WTC11 (cell line): ENCODE data around the gene RAB3GAP1. TPM values are rescaled to one million over a fixed set of nuclear protein-coding genes. Genes with fewer than 3 reads are reported as not detected.

Source experiments
- ATAC-seq: fragments of 200-7000 bp; cut with Tn5 transposase; 2 replicates; pipeline ENCODE4 v1.10.0; 2021; ENCODE audit warnings: mild to moderate bottlenecking, moderate library complexity
- CTCF ChIA-PET: fragments of 300-600 bp; sonication (Branson Sonifier 250); formaldehyde crosslinking; loops from one replicate; lab custom pipeline; 2021; ENCODE audit warnings: antibody characterized with exemption; lab: Charles Lee
- POLR2A ChIA-PET: fragments of 350-600 bp; sonication (Branson Sonifier 250); formaldehyde crosslinking; loops from one replicate; lab custom pipeline; 2021; ENCODE audit warnings: antibody characterized with exemption; lab: Charles Lee
- DNase-seq: peaks from one replicate; pipeline ENCODE4 v3.0.0; 2021; ENCODE audit warnings: low spot score
- H3K27ac Mint-ChIP-seq: 2 replicates; pipeline ENCODE4 v1.8.0; 2021; ENCODE audit warnings: mixed read lengths
- H3K27me3 Mint-ChIP-seq: 2 replicates; pipeline ENCODE4 v1.8.0; 2021; ENCODE audit warnings: low read depth, mild to moderate bottlenecking, moderate library complexity, mixed read lengths
- H3K36me3 Mint-ChIP-seq: 2 replicates; pipeline ENCODE4 v1.8.0; 2021; ENCODE audit warnings: mixed read lengths
- H3K4me1 Mint-ChIP-seq: 2 replicates; pipeline ENCODE4 v1.8.0; 2022; ENCODE audit warnings: mixed read lengths
- H3K4me3 Mint-ChIP-seq: 2 replicates; pipeline ENCODE4 v1.8.0; 2021; ENCODE audit warnings: mild to moderate bottlenecking, moderate library complexity, mixed read lengths
- H3K9me3 Mint-ChIP-seq: 2 replicates; pipeline ENCODE4 v1.8.0; 2021; ENCODE audit warnings: mixed read lengths
- CTCF ChIP-seq: fragments of 200-600 bp; IDR thresholded peaks from 2 replicates; pipeline ENCODE4 v1.8.0; 2022; ENCODE audit warnings: antibody characterized with exemption
- ELF4 ChIP-seq: sonication (generic); formaldehyde crosslinking; IDR thresholded peaks from 2 replicates; pipeline ENCODE4 v1.8.1; 2022; ENCODE audit warnings: low read depth, mild to moderate bottlenecking, moderate library complexity, missing genetic modification reagents
- EMX1 ChIP-seq: fragments of 250-450 bp; sonication (Bioruptor Pico); IDR thresholded peaks from 2 replicates; pipeline ENCODE4 v1.8.0; 2021; ENCODE audit warnings: mild to moderate bottlenecking
- JUN ChIP-seq: sonication (generic); formaldehyde crosslinking; IDR thresholded peaks from 2 replicates; pipeline ENCODE4 v1.8.0; 2023; ENCODE audit warnings: mild to moderate bottlenecking, missing genetic modification reagents
- MAX ChIP-seq: sonication (generic); formaldehyde crosslinking; IDR thresholded peaks from 2 replicates; pipeline ENCODE4 v1.8.0; 2022; ENCODE audit warnings: mild to moderate bottlenecking, missing genetic modification reagents
- MYBL2 ChIP-seq: sonication (generic); formaldehyde crosslinking; IDR thresholded peaks from 2 replicates; pipeline ENCODE4 v1.8.1; 2023; ENCODE audit warnings: mild to moderate bottlenecking, moderate library complexity, missing genetic modification reagents
- NFE2L1 ChIP-seq: sonication (generic); formaldehyde crosslinking; IDR thresholded peaks from 2 replicates; pipeline ENCODE4 v1.8.1; 2023; ENCODE audit warnings: missing genetic modification reagents
- NR1H2 ChIP-seq: sonication (generic); formaldehyde crosslinking; IDR thresholded peaks from 2 replicates; pipeline ENCODE4 v1.9.0; 2021; ENCODE audit warnings: mild to moderate bottlenecking, moderate library complexity, missing genetic modification reagents
- NR2C2 ChIP-seq: sonication (generic); formaldehyde crosslinking; IDR thresholded peaks from 2 replicates; pipeline ENCODE4 v1.8.0; 2022; ENCODE audit warnings: mild to moderate bottlenecking, missing genetic modification reagents
- SMAD4 ChIP-seq: sonication (generic); formaldehyde crosslinking; IDR thresholded peaks from 2 replicates; pipeline ENCODE4 v1.8.0; 2022; ENCODE audit warnings: mild to moderate bottlenecking, missing genetic modification reagents
- SOX15 ChIP-seq: fragments of 250-450 bp; sonication (Bioruptor Pico); IDR thresholded peaks from 2 replicates; pipeline ENCODE4 v1.9.0; 2021; ENCODE audit warnings: mild to moderate bottlenecking
- TCF7 ChIP-seq: sonication (generic); formaldehyde crosslinking; IDR thresholded peaks from 2 replicates; pipeline ENCODE4 v1.8.0; 2022; ENCODE audit warnings: mild to moderate bottlenecking, low read depth, missing genetic modification reagents, moderate library complexity
- TP53 ChIP-seq: sonication (generic); formaldehyde crosslinking; IDR thresholded peaks from 2 replicates; pipeline ENCODE4 v1.8.1; 2023; ENCODE audit warnings: mild to moderate bottlenecking, missing genetic modification reagents
- ZNF263 ChIP-seq: sonication (generic); formaldehyde crosslinking; IDR thresholded peaks from 2 replicates; pipeline ENCODE4 v1.8.1; 2022; ENCODE audit warnings: low read depth, mild to moderate bottlenecking, moderate library complexity, missing genetic modification reagents
- ZNF425 ChIP-seq: fragments of 250-450 bp; sonication (Bioruptor Pico); conservative IDR thresholded peaks from 2 replicates; pipeline ENCODE4 v1.9.0; 2021; ENCODE audit warnings: mild to moderate bottlenecking
- ZNF671 ChIP-seq: fragments of 250-450 bp; sonication (Bioruptor Pico); IDR thresholded peaks from 2 replicates; pipeline ENCODE4 v1.8.0; 2021; ENCODE audit warnings: mild to moderate bottlenecking
- total RNA-seq: library from RNA; stranded (reverse); gene quantifications from 3 replicates; pipeline ENCODE4 v1.2.3, GENCODE V29; 2021
- TF ChIP-seq, protein P1 (sequence below): sonication (generic); formaldehyde crosslinking; IDR thresholded peaks from 2 replicates; pipeline ENCODE4 v1.8.0; 2022; ENCODE audit warnings: mild to moderate bottlenecking, missing genetic modification reagents
- TF ChIP-seq, protein P2 (sequence below): sonication (generic); formaldehyde crosslinking; IDR thresholded peaks from 2 replicates; pipeline ENCODE4 v1.8.1; 2023; ENCODE audit warnings: mild to moderate bottlenecking, moderate library complexity, missing genetic modification reagents
- TF ChIP-seq, protein P3 (sequence below): sonication (generic); formaldehyde crosslinking; IDR thresholded peaks from 2 replicates; pipeline ENCODE4 v1.8.1; 2022; ENCODE audit warnings: mild to moderate bottlenecking, missing genetic modification reagents, moderate library complexity, borderline replicate concordance

Gene RAB3GAP1
- total RNA-seq, 1 experiment from 2014 or later: 27.6 TPM

GRCh38 chr2:135064149-135064548, 12.1 kb downstream of the RAB3GAP1 start:
- no peak overlapping the region for H3K27ac Mint-ChIP-seq
- peaks cover 7% of the 10 kb centered on the region for H3K9me3 Mint-ChIP-seq
- CTCF ChIA-PET: interaction anchor here (1.4 kb wide), 1 partner anchor 21 kb away, joined by 3 read pairs; no protein-coding TSS in a partner anchor
- DNase-seq (no peak), ATAC-seq (no peak)
- no peak overlapping the region for H3K4me3 Mint-ChIP-seq
- H3K4me1 Mint-ChIP-seq: no peaks in the 10 kb centered on the region
- POLR2A ChIA-PET: no interaction called here
- H3K27me3 Mint-ChIP-seq: no peaks in the 10 kb centered on the region
- H3K36me3 Mint-ChIP-seq: peaks cover 37% of the 10 kb centered on the region
- TF ChIP-seq ZNF425 (CRISPR knock-in tag) (no peak), TCF7 (no peak), CTCF (no peak), ELF4 (CRISPR knock-in tag) (no peak), NFE2L1 (CRISPR knock-in tag) (no peak), NR2C2 (CRISPR knock-in tag) (no peak), SOX15 (CRISPR knock-in tag) (no peak), ZNF263 (no peak), MYBL2 (no peak), NR1H2 (CRISPR knock-in tag) (no peak), JUN (CRISPR knock-in tag) (no peak), MAX (CRISPR knock-in tag) (no peak), ZNF671 (CRISPR knock-in tag) (no peak), TP53 (no peak), EMX1 (CRISPR knock-in tag) (no peak), SMAD4 (no peak)
- TF ChIP-seq, protein P1, sequence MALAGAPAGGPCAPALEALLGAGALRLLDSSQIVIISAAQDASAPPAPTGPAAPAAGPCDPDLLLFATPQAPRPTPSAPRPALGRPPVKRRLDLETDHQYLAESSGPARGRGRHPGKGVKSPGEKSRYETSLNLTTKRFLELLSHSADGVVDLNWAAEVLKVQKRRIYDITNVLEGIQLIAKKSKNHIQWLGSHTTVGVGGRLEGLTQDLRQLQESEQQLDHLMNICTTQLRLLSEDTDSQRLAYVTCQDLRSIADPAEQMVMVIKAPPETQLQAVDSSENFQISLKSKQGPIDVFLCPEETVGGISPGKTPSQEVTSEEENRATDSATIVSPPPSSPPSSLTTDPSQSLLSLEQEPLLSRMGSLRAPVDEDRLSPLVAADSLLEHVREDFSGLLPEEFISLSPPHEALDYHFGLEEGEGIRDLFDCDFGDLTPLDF (CRISPR knock-in tag): no peak
- TF ChIP-seq, protein P2, sequence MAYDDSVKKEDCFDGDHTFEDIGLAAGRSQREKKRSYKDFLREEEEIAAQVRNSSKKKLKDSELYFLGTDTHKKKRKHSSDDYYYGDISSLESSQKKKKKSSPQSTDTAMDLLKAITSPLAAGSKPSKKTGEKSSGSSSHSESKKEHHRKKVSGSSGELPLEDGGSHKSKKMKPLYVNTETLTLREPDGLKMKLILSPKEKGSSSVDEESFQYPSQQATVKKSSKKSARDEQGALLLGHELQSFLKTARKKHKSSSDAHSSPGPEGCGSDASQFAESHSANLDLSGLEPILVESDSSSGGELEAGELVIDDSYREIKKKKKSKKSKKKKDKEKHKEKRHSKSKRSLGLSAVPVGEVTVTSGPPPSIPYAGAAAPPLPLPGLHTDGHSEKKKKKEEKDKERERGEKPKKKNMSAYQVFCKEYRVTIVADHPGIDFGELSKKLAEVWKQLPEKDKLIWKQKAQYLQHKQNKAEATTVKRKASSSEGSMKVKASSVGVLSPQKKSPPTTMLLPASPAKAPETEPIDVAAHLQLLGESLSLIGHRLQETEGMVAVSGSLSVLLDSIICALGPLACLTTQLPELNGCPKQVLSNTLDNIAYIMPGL: no peak

DNA sequence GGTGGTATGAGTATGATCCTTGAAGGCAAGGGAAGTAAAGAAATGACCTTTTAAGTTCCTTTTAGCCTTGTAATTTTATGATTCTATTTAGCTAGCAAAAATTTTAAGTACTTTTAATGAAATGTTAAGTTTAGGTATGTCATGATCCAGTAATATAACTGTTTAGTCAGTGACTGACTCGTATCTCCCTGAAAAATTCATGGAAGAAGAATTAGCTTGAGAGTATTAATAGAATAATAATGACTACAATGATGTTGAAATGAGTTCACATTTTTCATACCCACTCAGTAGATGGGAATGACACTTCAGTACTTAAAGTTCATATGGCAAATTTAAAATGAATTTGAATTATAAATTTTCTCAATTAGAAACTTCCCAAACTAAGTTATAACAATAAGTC, 14.6 kb downstream of the RAB3GAP1 start:
- no peak for TF ChIP-seq TCF7
- no peak for TF ChIP-seq MAX (CRISPR knock-in tag)
- TF ChIP-seq, protein P3, sequence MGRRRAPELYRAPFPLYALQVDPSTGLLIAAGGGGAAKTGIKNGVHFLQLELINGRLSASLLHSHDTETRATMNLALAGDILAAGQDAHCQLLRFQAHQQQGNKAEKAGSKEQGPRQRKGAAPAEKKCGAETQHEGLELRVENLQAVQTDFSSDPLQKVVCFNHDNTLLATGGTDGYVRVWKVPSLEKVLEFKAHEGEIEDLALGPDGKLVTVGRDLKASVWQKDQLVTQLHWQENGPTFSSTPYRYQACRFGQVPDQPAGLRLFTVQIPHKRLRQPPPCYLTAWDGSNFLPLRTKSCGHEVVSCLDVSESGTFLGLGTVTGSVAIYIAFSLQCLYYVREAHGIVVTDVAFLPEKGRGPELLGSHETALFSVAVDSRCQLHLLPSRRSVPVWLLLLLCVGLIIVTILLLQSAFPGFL (CRISPR knock-in tag): no peak
- H3K4me1 Mint-ChIP-seq: no peaks in the 10 kb centered on the region

More for the DNA sequence above, 14.6 kb downstream of the RAB3GAP1 start:
- Mint-ChIP-seq H3K27ac (no peak overlapping the region), H3K9me3 (peaks cover 26% of the 10 kb centered on the region), H3K4me3 (no peak overlapping the region), H3K36me3 (peaks cover 46% of the 10 kb centered on the region), H3K27me3 (no peaks in the 10 kb centered on the region)
- POLR2A ChIA-PET: no interaction called here
- ATAC-seq (no peak), DNase-seq (no peak)
- CTCF ChIA-PET: no interaction called here
